Measurements from ENCODE around the gene HSD11B1L.
"Not testable (repeated sequence)": the region's sequence is repeated elsewhere in the genome, so short reads cannot be mapped to it uniquely, and the experiment has no call there.

Gene HSD11B1L

DNA sequence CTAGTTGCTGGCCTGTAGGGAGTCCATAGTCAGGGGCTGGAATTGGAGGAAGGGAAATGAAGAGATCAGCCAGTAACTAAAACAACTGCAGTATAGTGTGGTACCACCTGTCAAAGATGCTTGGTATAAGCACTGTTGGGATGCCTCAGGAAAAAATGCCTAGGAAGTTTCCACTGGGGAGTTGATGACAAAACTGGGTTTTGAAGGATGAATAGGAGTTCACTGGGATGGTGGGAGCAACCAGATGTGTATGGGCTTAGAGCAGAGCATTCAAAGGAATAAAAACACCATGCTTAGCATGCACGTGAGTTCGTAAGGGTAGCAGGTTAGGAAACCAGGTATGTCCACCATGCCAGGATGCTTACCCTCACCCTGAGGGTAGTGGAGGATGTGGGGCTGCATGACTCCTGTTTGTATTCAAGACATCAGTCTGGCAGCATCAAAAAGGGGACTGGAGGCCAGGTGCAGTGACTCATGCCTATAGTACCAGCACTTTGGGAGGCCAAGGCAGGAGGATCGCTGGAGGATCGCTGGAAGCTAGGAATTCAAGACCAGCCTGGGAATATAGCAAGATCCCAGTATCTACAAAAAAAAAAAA lies 46.7 kb downstream of the HSD11B1L start:
- Histone ChIP-seq H3K36me3 (ENCODE audit: control insufficient read depth in 1 of 2, insufficient read depth in 2 of 2, low read length in 2 of 2) (no peaks in the 10 kb centered on the region), H3K27me3 (ENCODE audit: low read depth, low read length) (no peaks in the 10 kb centered on the region), H3K27ac (ENCODE audit: low read length) (no peak overlapping the region), H3K4me1 (ENCODE audit: control insufficient read depth in 1 of 2, insufficient read depth in 2 of 2, low read length in 2 of 2) (no peaks in the 10 kb centered on the region), H3K9me3 (ENCODE audit: control insufficient read depth in 1 of 2, low read length in 2 of 2) (peaks cover 0 to 7% of the 10 kb centered on the region in 2 donors), H3K4me3 (ENCODE audit: low read depth in 1 of 2, low read length in 2 of 2) (no peak overlapping the region)

DNA sequence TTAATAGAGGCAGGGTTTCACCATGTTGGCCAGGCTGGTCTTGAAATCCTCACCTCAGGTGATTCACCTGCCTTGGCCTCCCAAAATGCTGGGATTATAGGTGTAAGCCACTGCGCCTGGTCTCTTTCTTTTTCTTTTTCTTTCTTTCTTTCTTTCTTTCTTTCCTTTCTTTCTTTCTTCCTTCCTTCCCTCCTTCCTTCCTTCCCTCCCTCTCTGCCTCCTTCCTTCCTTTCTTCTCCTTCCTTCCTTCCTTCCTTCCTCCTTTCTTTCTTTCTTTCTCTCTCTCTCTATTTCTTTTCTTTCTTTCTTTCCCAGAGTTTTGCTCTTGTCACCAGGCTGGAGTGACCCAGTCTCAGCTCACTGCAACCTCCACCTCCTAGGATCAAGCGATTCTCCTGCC lies 52.3 kb downstream of the HSD11B1L start:
- H3K4me3 ChIP-seq (ENCODE audit: low read depth in 1 of 2, low read length in 2 of 2); H3K4me1 ChIP-seq (ENCODE audit: control insufficient read depth in 1 of 2, insufficient read depth in 2 of 2, low read length in 2 of 2); H3K27ac ChIP-seq (ENCODE audit: low read length); H3K9me3 ChIP-seq (ENCODE audit: control insufficient read depth in 1 of 2, low read length in 2 of 2); H3K36me3 ChIP-seq (ENCODE audit: control insufficient read depth in 1 of 2, insufficient read depth in 2 of 2, low read length in 2 of 2); H3K27me3 ChIP-seq (ENCODE audit: low read depth, low read length): not testable (repeated sequence)
